K562 (cell line): Measurements from ENCODE around the gene NUP62. TPM values are rescaled to one million over a fixed set of nuclear protein-coding genes. Genes with fewer than 3 reads are reported as not detected.
A peak's percentile ranks its signal among the peaks of the same experiment; 100 is the strongest.

ENCODE experiments used
- E2F8 ChIP-seq: fragments of 450-650 bp; IDR thresholded peaks from 2 replicates; pipeline ENCODE4 v1.7.1; 2018; ENCODE audit warnings: mild to moderate bottlenecking, low read depth; ENCODE audit not compliant: partially characterized antibody
- ETV5 ChIP-seq: sonication (generic); formaldehyde crosslinking; IDR thresholded peaks from 2 replicates; pipeline ENCODE4 v1.4.0; 2020; ENCODE audit warnings: low read depth, mild to moderate bottlenecking, missing genetic modification reagents
- HEY1 ChIP-seq: fragments of 250-450 bp; sonication (Bioruptor Pico); IDR thresholded peaks from 2 replicates; pipeline ENCODE4 v1.5.0; 2020; ENCODE audit warnings: mild to moderate bottlenecking, moderate library complexity, borderline replicate concordance
- HNRNPUL1 ChIP-seq: fragments of 200-400 bp; formaldehyde crosslinking; IDR thresholded peaks from 2 replicates; pipeline ENCODE4 v1.6.1; 2017; ENCODE audit warnings: low read length
- L3MBTL2 ChIP-seq: fragments of 450-650 bp; IDR thresholded peaks from 2 replicates; pipeline ENCODE4 v1.6.1; 2016; ENCODE audit warnings: mild to moderate bottlenecking, moderate library complexity
- NFIC ChIP-seq: fragments of 450-650 bp; IDR thresholded peaks from 2 replicates; pipeline ENCODE4 v1.6.1; 2017; ENCODE audit warnings: mild to moderate bottlenecking, inconsistent platforms
- POLR3G ChIP-seq: IDR thresholded peaks from 2 replicates; pipeline ENCODE4 v1.6.1; 2011; ENCODE audit not compliant: insufficient read length, insufficient replicate concordance; ENCODE audit errors: extremely low read depth
- PRPF4 ChIP-seq: fragments of 200-400 bp; formaldehyde crosslinking; IDR thresholded peaks from one replicate; pipeline ENCODE4 v1.6.1; 2017; ENCODE audit warnings: low read length, low read depth, mild to moderate bottlenecking; ENCODE audit not compliant: insufficient read depth, poor library complexity, severe bottlenecking
- TRIM25 ChIP-seq: fragments of 450-650 bp; IDR thresholded peaks from 2 replicates; pipeline ENCODE4 v1.7.0; 2016; ENCODE audit warnings: borderline replicate concordance
- ZBTB43 ChIP-seq: sonication (generic); formaldehyde crosslinking; IDR thresholded peaks from 2 replicates; pipeline ENCODE4 v1.8.0; 2023; ENCODE audit warnings: mild to moderate bottlenecking, missing genetic modification reagents
- ZC3H11A ChIP-seq: IDR thresholded peaks from 2 replicates; pipeline ENCODE4 v1.6.1; 2012; ENCODE audit warnings: low read depth, low read length, improper control_type of control experiment
- ZFP36 ChIP-seq: fragments of 150-350 bp; IDR thresholded peaks from 2 replicates; pipeline ENCODE4 v1.6.1; 2018; ENCODE audit warnings: low read length, low read depth; ENCODE audit not compliant: partially characterized antibody
- ZNF511 ChIP-seq: sonication (generic); formaldehyde crosslinking; IDR thresholded peaks from 2 replicates; pipeline ENCODE4 v1.8.0; 2022; ENCODE audit warnings: mild to moderate bottlenecking, missing genetic modification reagents
- ZNF518B ChIP-seq: fragments of 250-450 bp; sonication (Bioruptor Pico); IDR thresholded peaks from 2 replicates; pipeline ENCODE4 v1.5.0; 2021; ENCODE audit warnings: mild to moderate bottlenecking, moderate library complexity
- ZNF699 ChIP-seq: fragments of 250-450 bp; sonication (Bioruptor Pico); IDR thresholded peaks from 2 replicates; pipeline ENCODE4 v1.8.0; 2021; ENCODE audit warnings: mild to moderate bottlenecking, moderate library complexity; ENCODE audit not compliant: insufficient replicate concordance
- polyA plus RNA-seq, 8 experiments: library from polyadenylated mRNA; depleted of rRNA in 4 of 8; stranded (reverse) in 5 of 8; unstranded in 3 of 8; fragments of >200 nt; fragmentation: Nextera tagmentation in 2 of 8; fragmentation: Illumina TruSeq in 1 of 8; extraction: Ambion mirVana in 2 of 8; extraction: Trizol in 1 of 8; gene quantifications; 2 replicates each; pipeline versions ENCODE4 v1.2.1 to v1.2.3, GENCODE V29; 2011 to 2014; ENCODE audit warnings: inconsistent platforms in 1 of 8, missing spikeins in 1 of 8
- total RNA-seq, 7 experiments: library from RNA; depleted of rRNA in 6 of 7; stranded (reverse); fragments of >200 nt in 6 of 7; fragmentation: Illumina TruSeq in 2 of 7; extraction: Trizol in 2 of 7; gene quantifications; 2 replicates each; pipeline versions ENCODE4 v1.2.1 to v1.2.3, GENCODE V29; 2011 to 2021; ENCODE audit warnings: low replicate concordance in 1 of 7

Gene NUP62
- total and polyA plus RNA-seq, 9 of the 15 experiments (the other 6 are each of a cell fraction or from before 2014, with no cell fraction given), result 16.9 to 109 (median 66.0) TPM

DNA sequence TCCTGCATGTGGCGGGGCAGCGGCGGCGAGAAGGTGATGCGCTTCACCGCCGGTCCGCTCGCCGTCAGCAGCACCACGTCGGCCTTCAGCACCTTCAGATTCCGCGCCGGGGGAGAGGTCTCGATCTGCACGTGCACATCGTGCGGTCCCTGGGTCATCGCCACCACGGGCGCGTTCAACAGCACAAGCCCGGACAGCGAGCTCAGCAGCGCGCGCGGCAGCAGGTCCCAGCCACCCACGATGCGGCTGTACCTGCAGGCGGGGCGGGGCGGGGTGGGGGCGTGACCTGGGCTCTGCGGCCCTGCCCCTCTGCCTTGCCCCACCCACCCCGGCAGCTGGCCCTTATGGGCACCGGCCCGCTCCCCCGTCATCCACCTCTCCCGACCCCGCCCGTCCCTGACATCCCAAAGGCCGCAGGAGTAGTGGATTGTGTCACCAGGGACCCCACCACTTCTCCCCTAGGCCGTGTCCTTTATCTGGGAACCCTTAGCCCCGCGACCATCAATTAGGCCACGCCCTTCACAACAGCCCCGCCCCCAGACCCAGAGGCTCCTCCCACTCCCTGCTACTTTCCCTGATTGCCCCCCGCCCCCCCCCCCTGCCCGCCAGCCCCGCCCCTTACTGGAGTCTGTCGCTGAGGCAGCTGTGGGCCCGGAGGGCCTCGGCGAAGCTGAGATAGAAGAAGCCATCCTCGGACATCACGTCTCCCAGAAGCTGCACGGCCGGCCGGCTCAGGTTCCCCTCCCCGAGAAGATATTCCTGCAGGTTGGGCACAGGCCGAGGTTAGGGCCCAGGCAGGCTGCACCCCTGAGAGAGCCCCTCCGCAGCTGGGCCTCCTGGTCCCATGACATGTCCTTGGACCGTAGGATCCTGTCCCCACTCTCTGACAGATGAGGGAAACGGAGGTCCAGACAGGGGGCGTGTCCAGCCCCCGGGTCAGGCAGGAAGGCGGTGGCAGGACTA is 38.7 kb downstream of the NUP62 start (continued):
- TF ChIP-seq E2F8 (no peak), TRIM25 (no peak), PRPF4 (no peak), ZNF518B (no peak), ZC3H11A (no peak), ZNF511 (CRISPR knock-in tag) (peak; percentile 7; the same call in 1 of the 2 replicates), NFIC (no peak), HEY1 (CRISPR knock-in tag) (no peak), ETV5 (CRISPR knock-in tag) (no peak; the same call in none of the 2 replicates), HNRNPUL1 (no peak), ZNF699 (CRISPR knock-in tag) (no peak), L3MBTL2 (no peak), ZFP36 (no peak), ZBTB43 (CRISPR knock-in tag) (0 out of 2 replicates have a peak, but pooled peaks have one; percentile 2), POLR3G (no peak)
